ENCODE measurements around the gene IL36A. TPM values are rescaled to one million over a fixed set of nuclear protein-coding genes. Genes with fewer than 3 reads are reported as not detected.

Gene IL36A
- total RNA-seq, 3 donors from 2014 or later (not counting 1 experiment from before 2014, with no cell fraction given) = not detected

DNA sequence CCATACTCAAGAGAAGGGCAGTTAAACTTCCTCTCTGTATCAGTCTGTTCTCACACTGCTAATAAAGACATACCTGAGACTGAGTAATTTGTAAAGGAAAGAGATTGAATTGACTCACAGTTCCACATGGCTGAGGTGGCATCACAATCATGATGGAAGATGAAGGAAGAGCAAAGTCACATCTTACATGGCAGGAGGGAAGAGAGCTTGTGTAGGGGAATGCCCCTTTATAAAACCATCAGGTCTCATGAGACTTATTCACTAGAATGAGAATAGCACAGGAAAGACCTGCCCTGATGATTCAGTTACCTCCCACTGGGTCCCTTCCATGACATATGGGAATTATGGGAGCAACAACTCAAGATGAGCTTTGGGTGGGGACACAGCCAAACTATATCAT is 48.8 kb downstream of the IL36A start:
- no peak overlapping the region for H3K27ac Mint-ChIP-seq
- intact Hi-C loops (cut with micrococcal nuclease) = no loop called here
- H3K27ac ChIP-seq (ENCODE audit: low read length) = no peak overlapping the region
- ATAC-seq = no peak
- H3K36me3 Mint-ChIP-seq = peaks cover 7% of the 10 kb centered on the region
- no peak for DNase-seq
- H3K4me1 Mint-ChIP-seq = peaks cover 9% of the 10 kb centered on the region in 2 donors
- peaks cover 19 to 41% of the 10 kb centered on the region in 2 donors for H3K27me3 Mint-ChIP-seq (ENCODE audit: low read depth in 2 of 2)
- H3K9me3 ChIP-seq (ENCODE audit: control insufficient read depth, insufficient read depth, low read length) = peaks cover 8% of the 10 kb centered on the region
- H3K4me3 ChIP-seq (ENCODE audit: low read length) = no peak overlapping the region
- no peaks in the 10 kb centered on the region for H3K4me1 ChIP-seq (ENCODE audit: control insufficient read depth, insufficient read depth, low read length)
- H3K27me3 ChIP-seq (ENCODE audit: control insufficient read depth, insufficient read depth, low read length) = peaks cover 3% of the 10 kb centered on the region
- H3K4me3 Mint-ChIP-seq = no peak overlapping the region
- H3K36me3 ChIP-seq (ENCODE audit: control insufficient read depth, insufficient read depth, low read length) = no peaks in the 10 kb centered on the region
- TF ChIP-seq, protein P1, sequence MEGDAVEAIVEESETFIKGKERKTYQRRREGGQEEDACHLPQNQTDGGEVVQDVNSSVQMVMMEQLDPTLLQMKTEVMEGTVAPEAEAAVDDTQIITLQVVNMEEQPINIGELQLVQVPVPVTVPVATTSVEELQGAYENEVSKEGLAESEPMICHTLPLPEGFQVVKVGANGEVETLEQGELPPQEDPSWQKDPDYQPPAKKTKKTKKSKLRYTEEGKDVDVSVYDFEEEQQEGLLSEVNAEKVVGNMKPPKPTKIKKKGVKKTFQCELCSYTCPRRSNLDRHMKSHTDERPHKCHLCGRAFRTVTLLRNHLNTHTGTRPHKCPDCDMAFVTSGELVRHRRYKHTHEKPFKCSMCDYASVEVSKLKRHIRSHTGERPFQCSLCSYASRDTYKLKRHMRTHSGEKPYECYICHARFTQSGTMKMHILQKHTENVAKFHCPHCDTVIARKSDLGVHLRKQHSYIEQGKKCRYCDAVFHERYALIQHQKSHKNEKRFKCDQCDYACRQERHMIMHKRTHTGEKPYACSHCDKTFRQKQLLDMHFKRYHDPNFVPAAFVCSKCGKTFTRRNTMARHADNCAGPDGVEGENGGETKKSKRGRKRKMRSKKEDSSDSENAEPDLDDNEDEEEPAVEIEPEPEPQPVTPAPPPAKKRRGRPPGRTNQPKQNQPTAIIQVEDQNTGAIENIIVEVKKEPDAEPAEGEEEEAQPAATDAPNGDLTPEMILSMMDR (IDR thresholded peaks at IDR 0.05) = no peak
- no peaks in the 10 kb centered on the region for H3K9me3 Mint-ChIP-seq

DNA sequence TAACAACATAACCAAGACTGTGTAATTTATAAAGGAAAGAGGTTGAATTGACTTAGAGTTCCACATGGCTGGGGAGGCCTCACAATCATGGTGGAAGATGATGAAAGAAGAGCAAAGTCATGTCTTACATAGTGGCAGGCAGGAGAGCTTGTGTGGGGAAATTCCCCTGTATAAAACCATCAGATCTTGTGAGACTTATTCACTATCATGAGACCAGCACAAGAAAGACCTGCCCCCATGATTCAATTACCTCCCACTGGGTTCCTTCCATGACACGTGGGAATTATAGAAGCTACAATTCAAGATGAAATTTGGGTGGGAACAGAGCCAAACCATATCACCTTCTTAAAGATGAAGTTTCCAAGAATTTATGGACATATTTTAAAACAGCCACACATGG is 51.3 kb downstream of the IL36A start:
- peaks cover 9% of the 10 kb centered on the region in 2 donors for H3K4me1 Mint-ChIP-seq

DNA sequence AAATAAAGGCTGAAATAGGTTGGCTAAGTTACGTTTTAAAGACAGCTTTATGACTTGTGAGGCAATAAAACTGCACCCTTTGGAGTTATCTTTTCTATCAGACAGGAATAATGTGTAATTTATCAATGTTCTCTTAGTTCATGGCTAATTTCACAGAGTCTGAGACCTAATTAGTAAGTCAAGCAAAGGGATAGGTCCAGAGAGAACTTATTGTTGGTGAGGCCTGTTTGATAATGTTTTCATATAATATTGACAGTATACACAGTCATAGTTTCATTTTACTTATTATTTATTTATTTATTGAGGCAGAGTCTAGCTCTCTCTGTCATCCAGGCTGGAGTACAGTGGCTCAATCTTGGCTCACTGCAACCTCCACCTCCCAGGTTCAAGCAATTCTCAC is 51.9 kb downstream of the IL36A start:
- Mint-ChIP-seq H3K4me1 (peaks cover 9% of the 10 kb centered on the region in 2 donors), H3K36me3 (peaks cover 7% of the 10 kb centered on the region), H3K9me3 (no peaks in the 10 kb centered on the region), H3K27ac (no peak overlapping the region), H3K4me3 (no peak overlapping the region), H3K27me3 (ENCODE audit: low read depth in 2 of 2) (peaks cover 14 to 37% of the 10 kb centered on the region in 2 donors)
- Histone ChIP-seq H3K27me3 (ENCODE audit: control insufficient read depth, insufficient read depth, low read length) (peaks cover 3% of the 10 kb centered on the region), H3K27ac (ENCODE audit: low read length) (no peak overlapping the region), H3K4me3 (ENCODE audit: low read length) (no peak overlapping the region), H3K9me3 (ENCODE audit: control insufficient read depth, insufficient read depth, low read length) (peaks cover 4% of the 10 kb centered on the region), H3K4me1 (ENCODE audit: control insufficient read depth, insufficient read depth, low read length) (no peaks in the 10 kb centered on the region), H3K36me3 (ENCODE audit: control insufficient read depth, insufficient read depth, low read length) (no peaks in the 10 kb centered on the region)
- intact Hi-C loops (cut with micrococcal nuclease) = no loop called here
- no peak for DNase-seq
- TF ChIP-seq, protein P1 (IDR thresholded peaks at IDR 0.05) = no peak
- no peak for ATAC-seq
- WGBS (ENCODE audit: insufficient coverage) = 86% methylated on average over 1 of the region's 1 CpG

More for the DNA sequence above, 51.3 kb downstream of the IL36A start:
- Mint-ChIP-seq H3K9me3 (no peaks in the 10 kb centered on the region), H3K27ac (no peak overlapping the region), H3K36me3 (peaks cover 7% of the 10 kb centered on the region), H3K4me3 (no peak overlapping the region), H3K27me3 (ENCODE audit: low read depth in 2 of 2) (peaks cover 14 to 41% of the 10 kb centered on the region in 2 donors)
- Histone ChIP-seq H3K27me3 (ENCODE audit: control insufficient read depth, insufficient read depth, low read length) (peaks cover 3% of the 10 kb centered on the region), H3K9me3 (ENCODE audit: control insufficient read depth, insufficient read depth, low read length) (peaks cover 4% of the 10 kb centered on the region), H3K4me3 (ENCODE audit: low read length) (no peak overlapping the region), H3K27ac (ENCODE audit: low read length) (no peak overlapping the region), H3K36me3 (ENCODE audit: control insufficient read depth, insufficient read depth, low read length) (no peaks in the 10 kb centered on the region), H3K4me1 (ENCODE audit: control insufficient read depth, insufficient read depth, low read length) (no peaks in the 10 kb centered on the region)
- ATAC-seq = no peak
- DNase-seq = no peak
- TF ChIP-seq, protein P1 (IDR thresholded peaks at IDR 0.05) = no peak
- 75% methylated on average over 1 of the region's 1 CpG for WGBS (ENCODE audit: insufficient coverage)
- intact Hi-C loops (cut with micrococcal nuclease) = no loop called here

Other genes with a start within 250 kb of the IL36A start
- 1 to 10 TPM; 1.2 to 3.4 (median 1.2) TPM for gene CKAP2L, start 240.8 kb upstream of the IL36A start, total RNA-seq
- 1 to 10 TPM in 1 of 3 donors, under 1 TPM in 1, not detected in 1; 0.45 to 1.6 TPM for gene IL1A, start 221.0 kb upstream of the IL36A start, total RNA-seq
- gene IL1B, start 168.7 kb upstream of the IL36A start, total RNA-seq = 100 to 1,000 TPM in 2 of 3 donors, 10 to 100 TPM in 1; 92.6 to 250 (median 110) TPM
- gene IL37, start 94.3 kb upstream of the IL36A start, total RNA-seq = not detected
- gene IL36G, start 27.5 kb upstream of the IL36A start, total RNA-seq = not detected
- not detected for gene IL36B, start 47.4 kb downstream of the IL36A start, total RNA-seq
- gene IL36RN, start 53.7 kb downstream of the IL36A start, total RNA-seq = not detected
- not detected for gene IL1F10, start 62.5 kb downstream of the IL36A start, total RNA-seq
- gene IL1RN, start 122.1 kb downstream of the IL36A start, total RNA-seq = 10 to 100 TPM in 1 of 3 donors, under 1 TPM in 2; 0.52 to 36.6 (median 0.91) TPM
- 100 to 1,000 TPM; 280 to 347 (median 340) TPM for gene PSD4, start 168.5 kb downstream of the IL36A start, total RNA-seq